ENCODE measurements around the gene SLIT1. TPM values are rescaled to one million over a fixed set of nuclear protein-coding genes. Genes with fewer than 3 reads are reported as not detected.

The SLIT1 gene
- total RNA-seq, 1 donor from 2014 or later = 55.7 TPM

GRCh38 chr10:97163781-97164501, 21.8 kb downstream of the SLIT1 start:
- peaks cover 5% of the 10 kb centered on the region for H3K27me3 Mint-ChIP-seq
- no peak for DNase-seq (ENCODE audit: extremely low spot score, unreplicated experiment)
- no peak overlapping the region for H3K4me3 Mint-ChIP-seq
- no peak for TF ChIP-seq CTCF (conservative IDR thresholded peaks at IDR 0.05)
- H3K9me3 Mint-ChIP-seq = no peaks in the 10 kb centered on the region
- H3K27ac Mint-ChIP-seq = no peak overlapping the region
- H3K36me3 Mint-ChIP-seq = no peaks in the 10 kb centered on the region
- H3K4me1 Mint-ChIP-seq (ENCODE audit: unreplicated experiment) = peaks cover 24% of the 10 kb centered on the region

GRCh38 chr10:97163181-97163580, 22.6 kb downstream of the SLIT1 start:
- Mint-ChIP-seq H3K27ac (no peak overlapping the region), H3K9me3 (no peaks in the 10 kb centered on the region), H3K36me3 (no peaks in the 10 kb centered on the region), H3K4me3 (no peak overlapping the region), H3K27me3 (no peaks in the 10 kb centered on the region), H3K4me1 (ENCODE audit: unreplicated experiment) (peaks cover 18% of the 10 kb centered on the region)
- DNase-seq (ENCODE audit: extremely low spot score, unreplicated experiment) = no peak
- no peak for TF ChIP-seq CTCF (conservative IDR thresholded peaks at IDR 0.05)

- no peak for TF ChIP-seq CTCF (conservative IDR thresholded peaks at IDR 0.05)
- no peak overlapping the region for H3K27ac Mint-ChIP-seq
- no peaks in the 10 kb centered on the region for H3K36me3 Mint-ChIP-seq
- no peaks in the 10 kb centered on the region for H3K9me3 Mint-ChIP-seq
- no peaks in the 10 kb centered on the region for H3K27me3 Mint-ChIP-seq
- DNase-seq (ENCODE audit: extremely low spot score, unreplicated experiment) = no peak
- peaks cover 1% of the 10 kb centered on the region for H3K4me1 Mint-ChIP-seq (ENCODE audit: unreplicated experiment)
- no peak overlapping the region for H3K4me3 Mint-ChIP-seq
Observed at GRCh38 chr10:97159646-97160305, 26.0 kb downstream of the SLIT1 start.

- Mint-ChIP-seq H3K9me3 (no peaks in the 10 kb centered on the region), H3K27me3 (no peaks in the 10 kb centered on the region)
- DNase-seq (ENCODE audit: extremely low spot score, unreplicated experiment) = no peak
Observed at GRCh38 chr10:97157578-97158095, 28.1 kb downstream of the SLIT1 start.

GRCh38 chr10:97154781-97155180, 31.0 kb downstream of the SLIT1 start:
- Mint-ChIP-seq H3K36me3 (no peaks in the 10 kb centered on the region), H3K4me1 (ENCODE audit: unreplicated experiment) (peaks cover 17% of the 10 kb centered on the region), H3K27me3 (no peaks in the 10 kb centered on the region), H3K27ac (no peak overlapping the region), H3K4me3 (no peak overlapping the region), H3K9me3 (no peaks in the 10 kb centered on the region)
- TF ChIP-seq CTCF (conservative IDR thresholded peaks at IDR 0.05) = no peak
- no peak for DNase-seq (ENCODE audit: extremely low spot score, unreplicated experiment)

More at GRCh38 chr10:97157578-97158095, 28.1 kb downstream of the SLIT1 start:
- no peak for TF ChIP-seq CTCF (conservative IDR thresholded peaks at IDR 0.05)
- H3K4me1 Mint-ChIP-seq (ENCODE audit: unreplicated experiment) = peaks cover 12% of the 10 kb centered on the region
- H3K27ac Mint-ChIP-seq = no peak overlapping the region
- H3K4me3 Mint-ChIP-seq = no peak overlapping the region
- H3K36me3 Mint-ChIP-seq = no peaks in the 10 kb centered on the region
